Measurements from ENCODE around the gene C5orf34.
A peak's percentile ranks its signal among the peaks of the same experiment; 100 is the strongest.
"Not testable (repeated sequence)": the region's sequence is repeated elsewhere in the genome, so short reads cannot be mapped to it uniquely, and the experiment has no call there.

Gene C5orf34

DNA sequence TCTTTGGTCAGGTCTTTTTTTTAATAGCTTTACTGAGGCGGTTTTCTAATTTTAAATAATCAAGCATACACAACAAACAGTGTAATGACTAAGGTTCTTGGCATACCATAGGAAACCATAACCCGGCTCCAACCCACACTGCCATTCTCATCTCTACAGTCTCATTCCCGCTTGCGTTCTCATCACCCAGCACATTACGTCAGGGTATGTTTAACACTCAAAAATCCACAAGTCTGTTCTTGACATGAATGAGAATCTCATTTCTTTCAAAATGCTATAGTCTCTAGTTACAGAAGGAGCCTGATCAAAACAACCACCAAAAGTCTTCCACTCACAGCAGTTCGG lies 505 bp downstream of the C5orf34 start:
- DNase-seq: no peak

- DNase-seq: no peak
Measured at GRCh38 chr5:43514025-43514424, 923 bp downstream of the C5orf34 start.

DNA sequence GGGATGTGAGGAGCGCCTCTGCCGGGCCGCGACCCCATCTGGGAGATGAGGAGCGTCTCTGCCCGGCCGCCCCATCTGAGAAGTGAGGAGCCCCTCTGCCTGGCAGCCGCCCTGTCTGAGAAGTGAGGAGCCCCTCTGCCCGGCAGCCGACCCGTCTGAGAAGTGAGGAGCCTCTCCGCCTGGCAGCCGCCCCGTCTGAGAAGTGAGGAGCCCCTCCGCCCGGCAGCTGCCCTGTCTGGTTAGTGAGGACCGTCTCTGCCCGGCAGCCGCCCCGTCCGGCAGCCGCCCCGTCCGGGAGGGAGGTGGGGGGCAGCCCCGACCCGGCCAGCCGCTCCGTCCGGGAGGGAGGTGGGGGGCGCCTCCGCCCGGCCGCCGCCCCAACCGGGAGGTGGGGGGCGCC lies 3.9 kb downstream of the C5orf34 start:
- DNase-seq: not testable (repeated sequence)

DNA sequence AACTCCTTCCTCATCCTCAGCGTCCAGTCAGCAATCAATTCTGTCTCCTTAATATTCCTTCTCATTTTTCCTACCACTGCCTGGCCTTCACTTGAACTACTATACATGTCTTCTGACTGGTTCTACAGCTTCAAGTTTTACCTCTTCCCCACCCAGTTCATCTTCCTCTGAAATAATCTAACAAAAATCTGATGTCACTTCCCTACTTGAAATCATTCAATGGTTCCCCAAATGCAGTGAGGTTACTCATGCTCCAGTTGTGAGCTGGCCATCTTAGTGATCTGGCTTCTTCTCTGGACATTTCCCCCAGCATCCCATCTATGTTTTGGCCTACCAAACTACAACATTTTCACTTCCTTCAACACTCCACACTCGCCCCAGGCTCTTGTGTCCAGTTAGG lies 16.4 kb downstream of the C5orf34 start:
- DNase-seq: no peak

DNA sequence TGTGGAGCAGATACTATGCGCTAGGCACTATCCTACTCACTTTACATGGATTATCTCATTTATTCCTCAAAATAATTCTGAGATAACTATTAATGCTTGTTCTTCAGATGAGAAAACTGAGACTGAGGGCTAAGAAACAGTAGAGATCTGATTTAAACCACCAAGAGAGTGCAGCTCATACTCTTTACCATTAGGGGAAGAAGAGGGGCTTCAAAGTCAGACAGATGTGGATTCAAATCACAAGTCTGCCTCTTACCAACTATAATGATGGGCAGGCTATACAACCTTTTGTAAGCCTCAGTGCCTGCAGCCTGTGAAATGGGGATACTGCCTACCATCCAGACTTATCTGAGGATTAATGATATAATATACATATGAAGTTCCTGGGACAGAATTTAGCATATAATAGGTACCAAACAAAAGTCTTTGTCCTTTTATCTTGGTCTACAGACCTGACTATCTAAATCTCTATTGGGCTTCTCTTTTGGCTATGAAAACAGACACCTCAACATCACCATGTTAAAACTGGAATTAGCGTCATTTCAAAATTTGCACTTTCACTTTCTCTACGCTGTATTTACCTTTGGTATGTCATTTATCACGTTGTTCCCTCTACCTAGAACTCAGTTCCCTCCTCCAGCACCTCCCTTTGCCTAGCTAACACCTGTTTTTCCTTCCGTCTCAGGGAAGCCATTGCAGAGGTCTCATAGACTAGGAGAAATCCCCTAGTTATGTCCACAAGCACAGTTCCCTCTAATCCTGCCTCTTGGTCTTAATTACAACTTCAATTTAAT lies 17.4 kb downstream of the C5orf34 start:
- no peak for DNase-seq

DNA sequence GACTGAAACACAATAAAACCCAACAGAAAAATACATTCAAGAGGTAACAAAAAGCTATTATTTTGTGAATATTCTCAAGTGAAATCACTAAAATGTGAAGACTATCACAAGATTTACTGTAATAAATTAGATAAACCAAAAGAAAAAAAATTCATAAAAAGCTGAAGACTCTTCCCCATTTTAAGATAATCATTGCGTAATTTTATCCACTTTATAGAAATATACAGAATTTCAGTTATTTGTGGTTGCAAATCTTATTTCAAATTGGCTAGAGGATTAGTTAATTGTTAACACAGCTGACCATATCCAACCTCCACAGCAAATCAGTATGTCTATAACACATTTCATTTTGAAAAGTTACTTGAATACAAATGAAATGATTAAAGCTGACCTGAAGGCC lies 23.6 kb downstream of the C5orf34 start:
- DNase-seq: no peak

DNA sequence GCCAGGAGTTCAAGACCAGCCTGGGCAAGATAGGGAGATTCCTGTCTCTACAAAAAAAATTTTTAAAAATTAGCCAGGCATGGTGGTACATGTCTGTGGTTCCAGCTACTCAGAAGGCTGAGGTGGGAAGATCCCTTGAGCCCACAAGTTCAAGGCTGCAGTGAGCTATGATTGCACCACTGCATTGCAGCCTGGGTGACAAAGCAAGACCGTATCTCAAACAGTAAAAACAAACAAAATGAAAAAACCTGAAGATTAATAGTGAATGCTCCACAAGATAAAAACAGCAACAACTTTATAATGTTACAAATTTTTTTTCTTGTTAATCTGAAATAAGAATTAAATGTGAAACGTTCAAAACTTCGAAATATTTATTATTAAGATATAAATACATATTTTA lies 28.6 kb downstream of the C5orf34 start:
- no peak for DNase-seq

GRCh38 chr5:43485406-43485805 lies 29.5 kb downstream of the C5orf34 start:
- DNase-seq: no peak

GRCh38 chr5:43484106-43484849 lies 30.7 kb downstream of the C5orf34 start:
- DNase-seq: peak; percentile 78

- DNase-seq: peak; percentile 79
Measured at GRCh38 chr5:43483298-43484105, 31.4 kb downstream of the C5orf34 start, which contains the start of gene TMEM267. TSS of gene TMEM267 (minus strand) at chr5:43483865. CDS start at chr5:43453969, 29,896 bp downstream.

DNA sequence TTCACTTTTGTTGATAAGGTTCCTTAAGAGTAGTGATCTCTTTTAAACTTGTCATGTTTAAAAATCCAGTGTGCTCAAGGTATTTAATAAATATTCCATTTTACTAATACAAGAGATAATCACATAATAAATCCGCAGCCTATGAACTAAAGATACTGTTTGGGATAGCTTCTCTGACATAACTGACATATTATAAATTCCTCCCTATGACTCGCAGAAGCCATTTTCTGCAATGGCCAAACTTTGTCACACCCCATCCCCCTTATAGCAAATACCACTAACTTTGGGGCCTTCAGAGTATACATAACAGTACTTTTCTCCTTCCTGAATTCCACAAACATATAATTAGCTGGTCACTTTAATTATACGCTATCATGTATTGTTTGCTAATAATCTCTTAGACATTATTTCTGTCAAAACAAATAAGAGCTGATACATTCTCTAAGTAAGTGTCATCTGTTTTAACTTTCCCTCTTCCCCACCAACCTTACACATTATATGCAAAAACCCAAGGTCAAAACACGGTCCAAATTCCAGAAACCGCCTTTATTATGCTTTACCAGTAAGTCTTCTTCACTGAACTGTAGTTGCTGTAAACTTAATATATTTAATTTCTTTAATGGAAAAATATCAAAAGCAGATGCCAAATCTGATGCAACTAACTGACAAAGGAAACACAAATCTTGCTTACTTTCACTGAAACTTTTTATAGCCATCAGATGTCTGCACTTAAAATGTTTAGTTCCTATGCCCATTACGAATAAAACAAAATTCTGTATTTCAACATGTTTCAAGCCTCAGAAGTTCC lies 32.3 kb downstream of the C5orf34 start:
- DNase-seq: no peak

GRCh38 chr5:43469671-43470391 lies 45.1 kb downstream of the C5orf34 start:
- no peak for DNase-seq

GRCh38 chr5:43467100-43467499 lies 47.8 kb downstream of the C5orf34 start:
- DNase-seq: no peak

GRCh38 chr5:43465455-43465854 lies 49.5 kb downstream of the C5orf34 start:
- DNase-seq: not testable (repeated sequence)

DNA sequence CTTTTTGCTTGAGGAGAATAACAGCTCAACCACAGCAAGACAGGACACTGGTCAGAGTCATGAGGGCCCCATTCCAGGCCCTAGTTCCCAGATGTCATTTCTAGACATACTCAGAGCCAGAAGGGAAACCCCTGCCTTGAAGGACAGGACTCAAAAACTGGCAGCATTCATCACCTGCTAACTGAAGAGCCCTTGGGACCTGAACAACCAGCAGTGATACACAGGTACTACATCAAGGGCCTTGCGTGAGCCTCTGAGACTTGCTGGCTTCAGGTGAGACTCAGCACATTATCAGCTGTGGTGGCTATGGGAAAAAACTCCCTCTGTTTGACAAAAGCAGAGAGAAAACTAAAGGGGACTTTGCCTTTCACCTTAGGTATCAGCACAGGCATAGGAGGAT lies 53.9 kb downstream of the C5orf34 start:
- no peak for DNase-seq

GRCh38 chr5:43456556-43456955 lies 58.4 kb downstream of the C5orf34 start:
- DNase-seq: no peak

GRCh38 chr5:43441575-43441974 lies 73.4 kb downstream of the C5orf34 start:
- DNase-seq: not testable (repeated sequence)

DNA sequence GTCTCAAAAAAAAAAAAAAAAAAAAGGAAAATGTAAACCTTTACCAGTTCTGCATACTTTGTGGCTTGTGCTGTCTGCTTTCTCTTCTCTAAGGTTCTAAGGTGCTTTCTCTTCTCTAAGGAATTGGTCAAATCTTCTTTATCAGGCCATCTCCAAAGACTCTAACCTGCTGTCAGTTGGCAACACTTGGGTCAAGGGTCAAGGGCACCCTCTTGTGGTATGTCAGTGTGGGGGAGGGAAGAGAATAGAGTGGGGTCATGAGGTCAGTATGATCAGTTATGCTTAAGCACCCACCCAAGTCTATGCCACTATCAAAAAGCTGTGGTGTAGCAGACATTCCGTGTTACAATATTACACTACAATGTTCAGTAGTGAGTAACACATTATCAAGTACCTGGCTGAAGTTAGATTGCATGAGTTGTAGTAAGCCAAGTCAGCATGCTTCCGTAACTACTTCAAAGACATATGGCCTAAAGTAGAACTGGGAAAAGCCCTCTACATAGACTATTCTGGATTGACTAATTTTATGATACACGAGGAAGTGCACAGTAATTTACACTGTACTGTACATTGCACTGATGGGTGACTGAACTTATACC lies 77.8 kb downstream of the C5orf34 start:
- DNase-seq: no peak

All from activated CD4-positive, alpha-beta T cell treated with anti-CD3 and anti-CD28 coated beads for 1 hour (primary cell).